ENCODE results near the gene TBX20.
"Not testable (repeated sequence)": the region's sequence is repeated elsewhere in the genome, so short reads cannot be mapped to it uniquely, and the experiment has no call there.

The TBX20 gene

DNA sequence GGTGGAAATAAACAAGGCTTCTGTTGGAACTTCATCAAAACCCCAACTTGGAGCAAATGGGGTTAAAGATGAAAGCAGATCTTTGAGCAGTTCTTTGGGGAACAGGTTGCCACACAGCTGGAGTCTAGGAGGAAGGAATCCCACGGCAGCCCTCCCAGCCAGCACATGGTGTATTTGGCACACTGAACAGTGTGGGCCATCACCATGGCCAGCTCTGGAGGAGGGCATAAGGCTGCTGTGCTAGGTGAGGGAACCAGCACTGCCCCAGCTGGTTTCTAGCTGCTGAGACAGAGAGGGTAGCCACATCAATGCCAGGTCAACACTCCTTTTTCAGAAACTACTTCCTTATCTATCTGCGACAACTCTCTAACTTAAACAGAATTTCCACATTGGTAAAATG, 33.7 kb downstream of the TBX20 start:
- not testable (repeated sequence) for DNase-seq (ENCODE audit: low read depth in 2 of 2)

DNA sequence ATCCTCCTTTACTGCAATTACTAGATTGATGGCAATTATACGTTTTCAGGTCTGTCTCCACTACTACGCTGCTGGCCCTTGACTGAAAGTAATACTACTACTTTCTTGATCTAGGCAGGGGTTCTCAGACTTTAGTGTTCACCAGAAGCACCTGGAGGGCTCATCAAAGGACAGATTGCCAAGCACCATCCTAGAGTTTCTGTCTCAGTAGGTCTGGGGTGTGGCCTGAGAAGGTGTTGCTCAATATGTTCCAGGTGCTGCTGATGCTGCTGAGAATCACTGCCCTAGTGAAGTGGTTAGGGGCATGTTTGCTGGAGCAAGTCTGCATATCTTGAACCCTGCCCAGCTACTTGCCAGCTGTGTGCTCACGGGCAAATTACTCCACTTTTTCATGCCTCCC, 37.9 kb downstream of the TBX20 start:
- DNase-seq (ENCODE audit: low read depth in 2 of 2) = not testable (repeated sequence)

DNA sequence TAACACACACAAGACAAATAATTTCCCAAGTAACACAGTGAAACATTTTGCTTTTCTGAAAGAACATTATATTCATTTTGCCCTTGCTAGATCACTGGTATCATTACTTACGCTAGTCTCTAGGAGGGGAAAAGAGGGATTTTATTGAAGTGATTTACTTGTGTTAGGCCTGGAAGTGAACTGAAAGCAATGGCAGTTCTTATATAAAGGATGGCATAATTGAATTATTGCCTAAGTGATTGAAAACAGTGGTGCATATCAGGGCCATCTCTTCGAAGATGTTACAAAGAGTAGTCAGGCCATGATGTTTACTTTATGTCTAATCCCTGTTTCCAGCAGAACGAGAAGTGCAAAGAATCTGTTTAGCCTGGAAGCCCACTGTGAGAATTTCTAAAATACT, 38.8 kb downstream of the TBX20 start:
- DNase-seq (ENCODE audit: low read depth in 2 of 2) = not testable (repeated sequence)

DNA sequence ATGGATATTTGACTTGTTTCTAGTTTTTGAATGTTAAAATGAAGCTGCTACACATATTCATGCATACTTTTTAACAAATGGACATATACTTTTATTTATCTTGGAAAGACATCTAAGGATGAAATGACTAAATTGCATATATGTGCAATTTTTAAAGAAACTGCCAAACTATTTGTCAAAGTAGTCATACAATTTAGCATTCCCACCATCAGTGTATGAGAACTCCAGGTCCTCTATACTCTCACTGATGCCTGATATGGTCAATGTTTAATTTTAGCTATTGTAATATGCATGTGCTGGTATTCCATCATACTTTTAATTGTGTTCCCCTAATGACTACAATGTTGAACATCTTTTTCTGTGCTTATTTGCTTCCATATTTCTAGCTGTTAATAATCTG, 47.0 kb downstream of the TBX20 start:
- not testable (repeated sequence) for DNase-seq (ENCODE audit: low read depth in 2 of 2)

DNA sequence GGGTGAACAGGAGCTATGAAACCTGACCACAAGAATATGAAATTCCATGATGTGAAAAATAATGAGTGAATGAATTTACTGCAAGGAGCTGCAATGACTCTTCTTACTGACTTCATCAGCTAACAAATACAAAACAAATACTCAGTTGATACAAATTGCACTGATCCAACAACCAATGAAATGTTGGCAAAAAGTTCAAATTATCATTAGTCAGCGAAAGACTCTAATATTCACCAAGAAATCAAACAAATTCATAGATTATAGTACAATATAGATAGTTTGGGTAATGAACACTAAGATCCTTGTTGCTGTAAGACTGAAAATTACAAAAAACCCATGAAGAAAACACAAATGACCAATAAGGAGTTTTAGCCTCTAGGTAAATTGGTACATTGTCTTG, 49.0 kb downstream of the TBX20 start:
- not testable (repeated sequence) for DNase-seq (ENCODE audit: low read depth in 2 of 2)

DNA sequence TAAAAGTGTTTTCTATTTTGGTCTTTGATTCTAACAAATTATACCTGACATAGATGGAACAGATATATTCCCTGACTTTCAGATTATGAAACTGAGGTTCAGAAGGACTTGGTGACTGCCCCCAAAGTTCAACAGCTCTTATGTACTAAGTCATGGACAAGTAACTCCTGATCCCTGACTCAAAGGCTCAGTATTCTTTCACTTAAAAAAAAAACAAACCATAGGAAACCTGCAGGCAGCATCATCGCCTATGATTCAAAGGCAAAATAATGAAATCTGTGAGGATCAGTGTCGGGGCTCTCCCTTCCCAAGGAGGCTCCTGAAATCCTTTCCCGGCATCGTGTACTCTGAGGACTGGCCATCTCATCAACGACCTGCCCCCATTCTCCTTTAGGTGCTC, 49.9 kb downstream of the TBX20 start:
- not testable (repeated sequence) for DNase-seq (ENCODE audit: low read depth in 2 of 2)

DNA sequence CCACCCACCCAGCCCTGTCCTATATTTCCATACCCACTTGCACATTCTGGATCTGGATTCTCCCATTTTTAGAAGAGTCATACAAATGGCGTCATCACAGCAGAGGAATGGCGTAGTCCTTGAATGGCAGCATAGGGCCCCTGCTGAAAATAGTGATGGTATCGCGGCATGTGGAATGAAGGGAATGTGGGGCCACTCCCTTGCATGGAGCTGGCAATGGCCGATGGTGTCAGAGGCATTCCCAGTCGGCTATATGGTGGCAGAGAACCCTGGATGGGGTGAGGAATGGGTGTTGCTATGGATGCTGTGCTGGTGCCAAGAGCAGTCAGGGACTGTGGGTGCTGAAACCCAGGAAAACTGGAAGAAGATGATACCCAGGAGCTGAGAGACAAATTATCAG, 51.5 kb downstream of the TBX20 start:
- DNase-seq (ENCODE audit: low read depth in 2 of 2) = not testable (repeated sequence)

DNA sequence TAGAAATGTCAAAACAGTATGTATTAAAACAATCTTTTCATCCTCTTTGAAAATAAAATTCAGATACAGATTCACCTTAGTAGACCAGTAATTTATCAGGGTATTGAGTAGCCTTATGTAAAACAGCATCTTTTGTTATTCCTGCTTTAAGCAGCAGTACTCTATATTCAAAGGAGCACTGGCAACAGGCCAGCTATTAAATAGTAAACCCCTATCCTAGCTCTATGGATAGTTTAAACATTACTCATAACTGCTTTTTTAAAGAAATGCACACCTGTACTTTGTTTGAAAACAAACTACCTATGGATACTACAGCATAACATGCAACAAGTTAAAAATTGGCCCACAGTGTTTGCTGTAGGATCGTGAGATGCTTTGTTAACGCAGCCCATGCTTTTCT, 53.7 kb downstream of the TBX20 start:
- DNase-seq (ENCODE audit: low read depth in 2 of 2) = not testable (repeated sequence)

DNA sequence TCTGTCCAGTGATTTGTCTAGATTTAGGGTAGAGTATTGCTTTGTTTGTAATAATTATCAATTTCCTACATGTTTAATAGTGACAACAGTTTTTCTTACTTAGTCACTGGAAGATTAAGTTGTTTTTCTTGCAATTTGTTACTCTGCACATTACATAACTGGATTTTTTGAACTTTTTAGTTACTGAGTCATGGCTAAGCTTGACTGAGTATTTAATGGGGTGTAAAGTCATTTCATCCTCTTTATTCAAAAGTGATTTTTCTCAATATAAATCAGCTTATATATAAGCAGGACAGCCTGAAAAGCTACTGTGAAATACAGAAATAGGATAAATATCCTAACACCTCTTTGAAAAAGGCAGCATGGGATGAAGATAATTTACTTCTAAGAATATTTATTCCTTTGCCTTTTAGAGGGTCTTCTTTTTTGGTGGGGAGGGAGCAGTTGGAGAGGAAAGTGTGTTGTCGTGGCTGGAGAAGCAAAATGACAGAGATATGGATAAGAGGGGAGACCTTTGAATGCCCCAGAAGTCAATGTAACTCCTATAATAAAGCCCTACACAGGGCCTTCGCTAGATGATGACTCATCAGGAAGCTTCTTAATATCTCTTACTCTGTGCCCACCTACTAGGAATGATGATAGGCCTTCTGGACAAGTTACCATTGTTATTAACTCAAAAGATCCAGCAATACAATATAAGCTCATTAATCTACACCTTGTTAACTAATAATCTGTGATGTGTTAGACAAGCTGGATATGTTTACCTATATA, 55.3 kb downstream of the TBX20 start:
- not testable (repeated sequence) for DNase-seq (ENCODE audit: low read depth in 2 of 2)

DNA sequence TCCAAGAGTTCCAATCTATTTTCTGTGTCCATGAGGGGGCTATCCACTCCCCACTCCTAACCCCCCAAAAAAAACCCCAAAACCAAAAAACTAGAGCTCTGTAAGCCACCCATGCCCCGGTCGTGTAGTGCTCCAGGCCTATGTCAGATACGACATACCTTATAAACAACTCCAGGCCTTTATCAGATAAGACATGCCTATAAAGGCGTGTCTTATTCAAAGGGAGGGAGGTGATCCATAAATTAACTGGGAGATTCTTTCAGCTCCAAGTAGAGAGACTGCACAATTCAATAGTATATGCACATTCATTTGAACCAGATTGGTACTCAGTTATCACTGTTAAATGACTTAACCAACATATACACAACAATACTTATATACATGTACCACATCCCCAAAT, 62.3 kb downstream of the TBX20 start:
- not testable (repeated sequence) for DNase-seq (ENCODE audit: low read depth in 2 of 2)

DNA sequence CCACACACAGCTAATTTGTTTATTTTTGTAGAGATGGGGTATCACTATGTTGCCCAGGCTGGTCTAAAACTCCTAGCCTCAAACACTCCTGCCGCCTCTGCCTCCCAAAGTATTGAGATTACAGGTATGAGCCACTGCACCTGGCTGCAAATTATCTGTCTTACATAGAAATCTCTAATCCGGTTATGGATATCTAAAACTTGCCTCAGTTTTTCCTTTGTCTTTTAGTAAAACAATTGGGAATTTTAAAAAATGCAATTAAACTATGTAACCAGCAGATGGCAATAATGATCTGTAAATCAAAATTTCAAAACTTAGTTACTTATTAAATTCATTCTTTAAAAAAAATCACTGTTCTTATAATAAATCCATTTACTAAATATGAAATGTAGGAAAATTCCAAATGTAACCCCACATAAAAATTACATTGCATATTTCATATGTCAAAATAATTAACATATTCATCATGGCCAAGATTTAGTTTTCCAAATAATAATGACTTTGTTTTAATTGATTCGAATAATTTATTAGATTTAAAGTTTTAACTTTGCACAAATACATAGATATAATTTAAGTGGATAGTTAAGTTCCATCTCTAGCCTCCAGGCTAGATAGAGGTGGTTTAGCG, 63.6 kb downstream of the TBX20 start:
- not testable (repeated sequence) for DNase-seq (ENCODE audit: low read depth in 2 of 2)

DNA sequence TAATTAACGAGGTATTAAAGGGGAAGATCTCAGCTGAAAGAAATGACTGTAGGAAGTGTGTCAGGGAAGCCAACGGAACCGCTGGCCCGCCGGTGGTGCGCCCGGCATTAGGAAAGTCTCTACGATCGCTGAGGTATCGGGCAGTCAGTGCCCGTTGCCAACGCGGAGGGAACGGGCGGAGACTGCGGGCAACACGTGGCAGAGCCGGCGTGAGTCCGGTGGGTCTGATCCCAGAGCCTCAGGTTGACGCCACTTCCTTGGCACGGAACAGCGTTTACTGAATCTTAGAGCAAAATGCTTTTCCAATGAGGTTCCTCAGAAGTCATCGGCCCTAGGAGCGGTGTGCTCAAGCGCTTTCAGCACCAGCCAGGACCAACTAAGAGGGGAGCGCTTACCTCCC, 67.1 kb downstream of the TBX20 start:
- not testable (repeated sequence) for DNase-seq (ENCODE audit: low read depth in 2 of 2)

DNA sequence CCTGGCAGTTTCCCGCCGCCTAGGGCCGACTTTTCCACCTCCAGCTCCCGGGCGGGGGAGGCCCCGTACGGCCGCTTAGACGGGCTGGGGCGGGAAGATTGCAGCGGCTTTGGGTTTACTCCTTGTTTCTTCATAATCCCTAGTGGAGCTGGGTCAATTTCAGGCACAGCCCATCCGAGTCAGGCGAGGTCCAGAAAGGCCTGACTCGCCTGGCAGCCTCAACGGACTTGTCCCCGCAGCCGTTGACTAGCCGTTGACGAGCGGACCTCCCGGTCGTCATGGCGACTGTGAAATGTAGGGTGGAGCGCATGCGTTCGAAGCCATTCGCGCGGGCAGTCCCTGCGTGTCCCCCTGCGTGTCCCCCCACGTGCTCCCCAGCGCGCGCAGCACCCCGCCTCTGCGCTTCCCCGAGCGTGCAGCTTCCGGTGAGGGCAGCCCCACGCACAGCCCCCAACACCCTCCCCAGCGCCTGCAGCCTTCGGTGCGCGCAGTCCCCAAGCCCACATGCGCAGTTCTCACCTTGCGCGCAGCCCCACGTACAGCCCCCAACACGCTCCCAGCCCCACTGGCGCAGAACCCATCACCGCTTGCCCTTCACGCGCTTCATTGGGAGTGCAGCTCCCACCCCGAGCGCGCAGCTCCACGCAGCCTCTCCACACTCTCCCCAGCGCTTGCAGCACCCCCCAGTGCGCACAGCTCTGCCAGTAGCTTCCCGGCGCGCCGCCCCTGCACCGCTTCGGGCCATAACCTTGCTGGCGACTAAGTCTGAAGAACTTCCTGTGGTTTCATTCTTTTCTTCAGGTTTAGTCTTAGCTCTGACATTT, 67.8 kb downstream of the TBX20 start:
- DNase-seq (ENCODE audit: low read depth in 2 of 2) = no peak

DNA sequence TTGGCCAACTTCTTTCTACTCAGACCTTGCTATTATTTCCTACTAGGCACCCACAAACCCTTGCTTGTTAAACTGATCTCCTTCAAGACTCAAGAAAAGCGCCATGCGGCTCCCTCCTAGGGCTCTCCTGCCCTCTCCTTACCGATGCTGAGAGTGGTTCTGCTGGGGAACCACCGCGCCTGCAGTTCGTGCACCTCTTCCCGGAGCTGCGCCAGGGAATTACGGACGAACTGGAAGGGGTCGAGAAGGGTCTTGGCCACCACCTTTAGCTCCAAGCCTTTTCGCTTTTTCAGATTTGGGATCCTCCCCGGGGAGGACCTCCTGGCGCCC, 68.4 kb downstream of the TBX20 start:
- not testable (repeated sequence) for DNase-seq (ENCODE audit: low read depth in 2 of 2)

DNA sequence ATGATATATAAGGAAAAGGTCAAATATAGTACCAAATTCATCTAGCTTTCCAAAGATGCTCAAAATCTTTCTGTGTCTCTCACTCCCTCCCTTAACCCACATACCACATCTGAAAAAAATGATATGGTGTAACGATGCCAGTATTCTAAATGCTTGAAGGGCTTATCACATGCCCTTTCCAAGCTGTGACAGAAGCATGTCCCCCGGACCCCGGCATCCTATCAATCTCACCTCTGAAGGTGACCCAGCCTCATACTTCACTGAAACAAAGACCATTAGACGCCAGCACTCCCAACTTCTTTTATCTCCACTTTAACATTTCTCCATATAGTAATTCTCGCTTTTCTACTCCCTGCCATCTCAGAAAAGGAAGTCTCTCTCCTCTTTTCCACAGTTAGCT, 68.9 kb downstream of the TBX20 start:
- DNase-seq (ENCODE audit: low read depth in 2 of 2) = not testable (repeated sequence)

DNA sequence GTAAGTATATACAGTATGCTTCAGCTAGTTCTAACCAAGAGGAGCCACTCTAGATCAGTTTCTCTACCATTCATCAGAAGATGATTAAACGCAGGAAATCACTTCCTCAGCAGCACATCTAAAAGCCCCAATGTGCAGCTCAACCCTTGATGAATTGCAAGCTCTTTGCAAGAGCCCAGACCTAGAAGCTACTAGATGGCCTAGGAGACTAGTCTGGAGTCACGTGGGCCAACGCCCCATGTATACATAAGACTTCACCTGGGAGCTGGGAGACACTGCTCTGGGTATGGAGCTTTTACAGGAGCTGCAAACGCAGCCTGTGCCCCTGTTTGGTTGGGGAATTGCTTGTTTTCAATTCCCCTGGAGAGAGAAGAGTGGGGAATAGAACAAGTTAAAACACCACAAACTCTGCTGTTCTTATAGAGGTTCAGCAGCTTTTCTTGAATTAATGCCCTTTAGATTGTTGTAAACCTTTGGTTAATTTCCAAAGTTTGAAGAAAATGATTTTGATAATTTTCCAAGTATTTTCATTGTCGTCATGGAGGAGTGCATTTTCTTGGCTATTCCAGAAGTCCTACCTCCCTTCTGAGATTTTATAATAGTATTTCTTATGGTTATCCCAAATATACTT, 69.9 kb downstream of the TBX20 start:
- DNase-seq (ENCODE audit: low read depth in 2 of 2) = not testable (repeated sequence)

DNA sequence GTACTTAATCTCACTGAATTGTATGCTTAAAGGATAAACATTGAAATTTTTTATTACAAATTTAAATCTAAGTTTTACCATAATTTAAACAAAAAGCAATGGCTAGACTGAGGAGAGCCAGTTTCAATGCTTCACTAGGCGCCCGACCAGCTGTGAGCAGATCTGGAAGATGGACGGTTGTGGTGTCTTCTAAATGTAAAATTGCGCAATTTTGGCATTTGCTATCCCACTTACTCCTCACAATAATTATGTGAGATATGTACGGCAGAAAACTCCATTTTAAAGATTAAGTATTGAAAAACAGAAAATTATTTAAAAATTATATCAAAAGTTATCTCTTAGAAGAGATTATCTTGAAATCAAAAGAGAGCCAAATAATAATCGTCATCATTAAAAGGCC, 73.2 kb downstream of the TBX20 start:
- not testable (repeated sequence) for DNase-seq (ENCODE audit: low read depth in 2 of 2)

DNA sequence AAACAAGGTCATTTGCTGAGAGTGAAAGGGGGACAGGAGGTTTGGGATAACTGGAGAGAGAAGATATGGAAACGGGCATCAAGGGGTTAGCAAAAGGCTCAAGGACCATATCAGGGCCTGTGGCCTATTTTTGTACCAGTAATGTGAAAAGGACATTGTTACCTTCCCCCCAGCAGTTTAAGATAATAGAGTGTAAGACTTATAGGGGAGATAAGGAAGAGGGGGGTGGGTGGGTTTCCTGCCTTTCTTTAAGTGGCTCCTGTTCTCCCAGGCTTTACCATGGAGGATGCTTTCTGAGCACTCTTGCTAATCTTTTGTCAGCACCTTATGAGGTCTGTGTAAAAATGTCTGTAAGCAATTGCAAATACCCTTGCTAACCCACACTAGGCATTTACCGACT, 80.7 kb downstream of the TBX20 start:
- DNase-seq (ENCODE audit: low read depth in 2 of 2) = not testable (repeated sequence)

DNA sequence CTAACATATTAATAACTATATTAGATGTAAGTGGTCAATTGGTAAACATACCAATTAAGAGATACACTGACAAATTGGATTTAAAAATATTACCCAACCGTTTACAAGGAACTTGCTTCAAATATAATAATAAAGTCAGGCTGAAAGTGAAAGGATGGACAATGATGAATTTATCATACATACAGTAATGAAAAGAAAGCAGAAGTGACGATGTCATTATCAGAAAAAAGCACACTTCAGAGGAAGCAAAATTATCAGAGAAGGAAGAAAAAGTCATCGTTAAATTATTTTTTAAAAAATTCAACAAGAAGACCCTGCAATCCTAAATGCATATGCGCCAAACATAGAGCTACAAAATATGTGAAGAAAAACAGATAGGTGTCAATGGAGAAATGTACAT, 81.8 kb downstream of the TBX20 start:
- not testable (repeated sequence) for DNase-seq (ENCODE audit: low read depth in 2 of 2)

DNA sequence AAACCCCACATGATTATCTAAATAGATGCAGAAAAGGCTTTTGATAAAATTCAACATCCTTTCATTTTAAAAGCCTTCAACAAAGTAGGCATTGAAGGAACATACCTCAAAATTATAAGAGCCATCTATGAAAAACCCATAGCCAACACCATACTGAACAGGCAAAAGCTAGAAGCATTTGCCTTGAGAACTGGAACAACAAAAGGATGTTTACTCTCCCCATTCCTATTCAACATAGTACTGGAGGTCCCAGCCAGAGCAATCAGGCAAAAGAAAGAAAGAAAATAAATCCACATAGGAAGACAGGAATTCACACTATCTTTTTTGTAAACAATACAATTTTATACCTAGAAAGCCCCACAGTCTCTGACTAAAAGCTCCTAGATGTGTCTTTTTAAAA, 86.2 kb downstream of the TBX20 start:
- DNase-seq (ENCODE audit: low read depth in 2 of 2) = not testable (repeated sequence)

DNA sequence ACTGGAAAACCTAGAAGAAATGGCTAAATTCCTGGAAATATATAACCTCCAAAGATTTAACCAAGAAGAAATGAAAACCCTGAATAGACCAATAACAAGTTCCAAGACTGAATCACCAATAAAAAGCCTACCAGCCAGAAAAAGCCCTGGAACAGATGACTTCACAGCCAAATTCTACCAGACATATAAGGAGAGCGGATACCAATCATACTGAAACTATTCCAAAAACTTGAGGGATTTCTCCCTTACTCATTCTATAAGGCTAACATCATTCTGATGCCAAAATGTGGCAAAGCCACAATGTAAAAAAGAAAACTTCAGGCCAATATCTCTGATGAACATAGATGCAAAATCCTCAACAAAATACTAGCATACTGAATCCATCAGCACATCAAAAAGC, 86.7 kb downstream of the TBX20 start:
- DNase-seq (ENCODE audit: low read depth in 2 of 2) = not testable (repeated sequence)

All from stimulated activated CD8-positive, alpha-beta memory T cell treated with anti-CD3 and anti-CD28 coated beads, Interleukin-7, amount 100 ng/mL, for 1 hour (primary cell).